C4-2B (cell line): ENCODE results near the gene USP37.

ENCODE experiments used
- CTCF ChIP-seq: fragments of 450-650 bp; conservative IDR thresholded peaks from 2 replicates; pipeline ENCODE4 v1.5.1; 2017; ENCODE audit warnings: mild to moderate bottlenecking
- ZFX ChIP-seq: fragments of 450-650 bp; IDR thresholded peaks from 2 replicates; pipeline ENCODE4 v1.6.1; 2017

- TF ChIP-seq CTCF (no peak), ZFX (no peak)
These were observed 139.1 kb downstream of the USP37 start for GRCh38 chr2:218428846-218429558.
